Mesenchymal stem cell (in vitro differentiated cells and primary cell): Measurements from ENCODE around the gene CNGA1.
"Not testable (repeated sequence)": the region's sequence is repeated elsewhere in the genome, so short reads cannot be mapped to it uniquely, and the experiment has no call there.

ENCODE experiments used
- DNase-seq: peaks from one replicate; pipeline ENCODE4 v3.0.0-alpha.2; 2013
- H2AFZ ChIP-seq: one replicate; pipeline ENCODE4 v1.6.1; 2013; ENCODE audit warnings: low read depth, mild to moderate bottlenecking, control low read depth, inconsistent platforms, low read length, moderate library complexity
- H2AK5ac ChIP-seq: 2 replicates; pipeline ENCODE4 v1.6.1; 2013; ENCODE audit warnings: low read length, moderate library complexity, mild to moderate bottlenecking, inconsistent platforms; ENCODE audit not compliant: severe bottlenecking
- H2BK120ac ChIP-seq: one replicate; pipeline ENCODE4 v1.6.1; 2013; ENCODE audit warnings: low read depth, mild to moderate bottlenecking, inconsistent platforms, low read length, moderate library complexity
- H2BK12ac ChIP-seq, 2 experiments: one replicate each; pipeline ENCODE4 v1.6.1; 2013; ENCODE audit warnings: inconsistent platforms in 2 of 2, low read length in 2 of 2, mild to moderate bottlenecking in 2 of 2, moderate library complexity in 2 of 2, control low read depth in 1 of 2
- H2BK15ac ChIP-seq: one replicate; pipeline ENCODE4 v1.6.1; 2013; ENCODE audit warnings: mild to moderate bottlenecking, low read depth, inconsistent platforms; ENCODE audit not compliant: poor library complexity, severe bottlenecking
- H2BK5ac ChIP-seq: 2 replicates; pipeline ENCODE4 v1.6.1; 2013; ENCODE audit warnings: low read depth, mild to moderate bottlenecking, low read length, control low read depth, inconsistent platforms; ENCODE audit not compliant: poor library complexity, severe bottlenecking
- H3K14ac ChIP-seq, 2 experiments: one replicate each; pipeline ENCODE4 v1.6.1; 2013; ENCODE audit warnings: inconsistent platforms in 2 of 2, low read length in 2 of 2, control low read depth in 1 of 2, mild to moderate bottlenecking in 1 of 2, moderate library complexity in 1 of 2
- H3K18ac ChIP-seq, 2 experiments: one replicate each; pipeline ENCODE4 v1.6.1; 2013; ENCODE audit warnings: inconsistent platforms in 2 of 2, low read length in 2 of 2, control low read depth in 1 of 2, low read depth in 1 of 2, mild to moderate bottlenecking in 1 of 2
- H3K23ac ChIP-seq, 2 experiments: one replicate each; pipeline ENCODE4 v1.6.1; 2013; ENCODE audit warnings: inconsistent platforms in 2 of 2, low read length in 2 of 2, mild to moderate bottlenecking in 2 of 2, moderate library complexity in 2 of 2, control low read depth in 1 of 2
- H3K27ac ChIP-seq: 2 replicates; pipeline ENCODE4 v1.5.1; 2013; ENCODE audit warnings: mild to moderate bottlenecking, moderate library complexity, low read length, control low read depth, inconsistent platforms; ENCODE audit not compliant: poor library complexity, severe bottlenecking
- H3K27me3 ChIP-seq, 2 experiments: 2 replicates each; pipeline versions ENCODE4 v1.6.1 to v1.7.0; 2013; ENCODE audit warnings: low read length in 2 of 2, mild to moderate bottlenecking in 2 of 2, moderate library complexity in 2 of 2, control low read depth in 1 of 2, inconsistent platforms in 1 of 2; ENCODE audit not compliant: control insufficient read depth in 1 of 2, insufficient read depth in 1 of 2
- H3K36me3 ChIP-seq, 2 experiments: 2 replicates each; pipeline versions ENCODE4 v1.6.1 to v1.7.0; 2013; ENCODE audit warnings: low read length in 2 of 2, control low read depth in 1 of 2, inconsistent platforms in 1 of 2, low read depth in 1 of 2, mild to moderate bottlenecking in 1 of 2; ENCODE audit not compliant: insufficient read depth in 2 of 2, control insufficient read depth in 1 of 2
- H3K4ac ChIP-seq, 2 experiments: one replicate each; pipeline ENCODE4 v1.6.1; 2013; ENCODE audit warnings: inconsistent platforms in 2 of 2, low read length in 2 of 2, mild to moderate bottlenecking in 2 of 2, moderate library complexity in 2 of 2, control low read depth in 1 of 2, low read depth in 1 of 2
- H3K4me1 ChIP-seq: 2 replicates; pipeline ENCODE4 v1.6.1; 2013; ENCODE audit warnings: low read depth, low read length, control low read depth; ENCODE audit not compliant: control insufficient read depth, insufficient read depth
- H3K4me2 ChIP-seq: 2 replicates; pipeline ENCODE4 v1.6.1; 2013; ENCODE audit warnings: low read length, mild to moderate bottlenecking, inconsistent platforms; ENCODE audit not compliant: poor library complexity, severe bottlenecking
- H3K4me3 ChIP-seq, 2 experiments: 2 replicates each; pipeline versions ENCODE4 v1.5.1 to v1.7.0; 2013; ENCODE audit warnings: low read length in 2 of 2, mild to moderate bottlenecking in 2 of 2, control low read depth in 1 of 2, low read depth in 1 of 2; ENCODE audit not compliant: insufficient read depth in 1 of 2
- H3K79me1 ChIP-seq: replicated peaks from 2 replicates; pipeline ENCODE4 v1.6.1; 2013; ENCODE audit warnings: mild to moderate bottlenecking, control low read depth, low read length, inconsistent platforms; ENCODE audit not compliant: poor library complexity, severe bottlenecking
- H3K9ac ChIP-seq: 2 replicates; pipeline ENCODE4 v1.7.0; 2013; ENCODE audit warnings: mild to moderate bottlenecking, low read length, moderate library complexity
- H3K9me3 ChIP-seq: 2 replicates; pipeline ENCODE4 v1.7.0; 2013; ENCODE audit warnings: mild to moderate bottlenecking, low read length; ENCODE audit not compliant: control insufficient read depth
- H4K8ac ChIP-seq: one replicate; pipeline ENCODE4 v1.6.1; 2013; ENCODE audit warnings: inconsistent platforms, mild to moderate bottlenecking, low read length, moderate library complexity
- H4K91ac ChIP-seq: one replicate; pipeline ENCODE4 v1.6.1; 2013; ENCODE audit warnings: mild to moderate bottlenecking, low read length, inconsistent platforms
- WGBS: methylation state at CpG from one replicate; pipeline ENCODE4 v1.1.7; 2013; ENCODE audit warnings: mixed read lengths; 5-methylcytosine and 5-hydroxymethylcytosine counted together

The CNGA1 gene

DNA sequence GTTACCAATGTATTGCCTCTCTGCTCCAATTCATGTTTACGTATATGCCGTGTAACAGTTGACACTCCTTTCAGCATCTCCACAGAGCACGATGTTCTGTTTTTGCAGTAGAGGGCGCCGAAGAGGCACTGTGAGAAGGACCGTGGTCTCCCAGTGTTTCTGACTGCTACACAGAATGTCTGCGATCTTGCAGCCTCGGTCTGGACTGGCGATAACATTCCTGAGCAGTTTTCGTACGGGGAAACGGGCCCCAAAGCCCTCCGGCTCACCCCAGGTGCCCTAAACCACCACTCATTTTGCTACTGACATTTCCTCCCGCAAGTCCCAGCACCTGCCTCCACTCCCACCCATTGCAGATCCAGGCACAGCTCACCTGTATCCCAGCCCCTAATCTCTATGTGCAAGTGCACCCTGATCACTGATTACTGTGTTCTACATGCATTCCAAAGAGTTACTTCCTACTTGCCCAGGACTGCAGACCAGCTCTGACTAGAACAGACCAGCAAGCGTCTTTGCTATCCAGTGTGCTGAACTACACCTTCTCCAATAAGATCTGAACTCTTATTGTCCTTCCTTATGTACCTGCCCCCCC lies 89.7 kb downstream of the CNGA1 start:
- no peak overlapping the region for H2AFZ ChIP-seq
- 20% methylated on average over 15 of the region's 15 CpGs for WGBS
- no peak overlapping the region for H2BK15ac ChIP-seq
- H2BK5ac ChIP-seq = no peak overlapping the region
- peak overlapping the region in 1 of 2 experiments; percentile 49 for H3K4me3 ChIP-seq
- H2BK12ac ChIP-seq = no peak overlapping the region
- no peaks in the 10 kb centered on the region for H3K9me3 ChIP-seq
- no peaks in the 10 kb centered on the region for H3K79me1 ChIP-seq
- peaks cover 3% of the 10 kb centered on the region for H3K4me1 ChIP-seq
- no peaks in the 10 kb centered on the region for H3K36me3 ChIP-seq
- peak; percentile 61 for DNase-seq
- H3K9ac ChIP-seq = no peak overlapping the region
- H4K8ac ChIP-seq = no peak overlapping the region
- H3K27ac ChIP-seq = no peak overlapping the region
- no peak overlapping the region for H3K23ac ChIP-seq
- peak overlapping the region in 1 of 2 experiments; percentile 26 for H3K14ac ChIP-seq
- peak overlapping the region; percentile 77 for H3K4me2 ChIP-seq
- no peak overlapping the region for H2BK120ac ChIP-seq
- no peak overlapping the region for H4K91ac ChIP-seq
- no peak overlapping the region for H2AK5ac ChIP-seq
- H3K18ac ChIP-seq = no peak overlapping the region
- no peak overlapping the region for H3K4ac ChIP-seq
- peaks cover 0 to 40% of the 10 kb centered on the region in 2 experiments for H3K27me3 ChIP-seq

DNA sequence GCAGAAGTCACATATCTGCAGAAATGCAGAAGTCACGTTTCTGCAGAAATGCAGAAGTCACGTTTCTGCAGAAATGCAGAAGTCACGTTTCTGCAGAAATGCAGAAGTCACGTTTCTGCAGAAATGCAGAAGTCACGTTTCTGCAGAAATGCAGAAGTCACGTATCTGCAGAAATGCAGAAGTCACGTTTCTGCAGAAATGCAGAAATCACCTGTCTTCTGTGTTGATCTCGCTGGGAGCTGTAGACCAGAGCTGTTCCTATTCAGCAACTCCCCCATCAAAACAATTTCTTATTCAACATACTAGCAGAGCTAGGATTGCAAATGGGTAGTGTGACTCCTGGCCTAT lies 93.2 kb downstream of the CNGA1 start:
- H3K4me1 ChIP-seq, H2BK15ac ChIP-seq, H2AFZ ChIP-seq, DNase-seq, H2BK120ac ChIP-seq, H3K4me2 ChIP-seq, H4K91ac ChIP-seq, H3K79me1 ChIP-seq, H3K23ac ChIP-seq, H3K9ac ChIP-seq, H2BK5ac ChIP-seq, H3K9me3 ChIP-seq, H3K27ac ChIP-seq, H3K4me3 ChIP-seq, H3K4ac ChIP-seq, H4K8ac ChIP-seq, H3K36me3 ChIP-seq, H3K14ac ChIP-seq, H2AK5ac ChIP-seq, H3K18ac ChIP-seq, H2BK12ac ChIP-seq: not testable (repeated sequence)
- 93% methylated on average over 7 of the region's 8 CpGs for whole genome bisulfite sequencing
- H3K27me3 ChIP-seq = peaks cover 0 to 25% of the 10 kb centered on the region in 2 experiments

GRCh38 chr4:47922436-47923260 lies 93.8 kb downstream of the CNGA1 start:
- H3K23ac ChIP-seq, H2BK120ac ChIP-seq, H3K9ac ChIP-seq, H2BK15ac ChIP-seq, H3K4me1 ChIP-seq, H3K4me3 ChIP-seq, H2AK5ac ChIP-seq, H3K14ac ChIP-seq, H2BK12ac ChIP-seq, H3K4ac ChIP-seq, H3K9me3 ChIP-seq, DNase-seq, H3K36me3 ChIP-seq, H2AFZ ChIP-seq, H3K18ac ChIP-seq, H3K4me2 ChIP-seq, H3K79me1 ChIP-seq, H4K91ac ChIP-seq, H2BK5ac ChIP-seq, H3K27ac ChIP-seq: not testable (repeated sequence)
- H4K8ac ChIP-seq = peak overlapping the region; percentile 63
- 72% methylated on average over 17 of the region's 17 CpGs for WGBS
- peaks cover 0 to 20% of the 10 kb centered on the region in 2 experiments for H3K27me3 ChIP-seq

DNA sequence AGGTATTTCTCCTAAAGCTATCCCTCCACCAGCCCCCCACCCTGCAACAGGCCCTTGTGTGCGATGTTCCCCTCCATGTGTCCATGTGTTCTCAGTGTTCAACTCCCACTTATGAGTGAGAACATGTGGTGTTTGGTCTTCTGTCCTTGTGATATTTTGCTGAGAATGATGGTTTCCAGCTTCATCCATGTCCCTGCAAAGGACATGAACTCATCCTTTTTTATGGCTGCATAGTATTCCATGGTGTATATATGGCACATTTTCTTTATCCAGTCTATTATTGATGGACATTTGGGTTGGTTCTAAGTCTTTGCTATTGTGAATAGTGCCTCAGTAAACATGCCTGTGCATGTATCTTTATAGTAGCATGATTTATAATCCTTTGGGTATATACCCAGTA lies 99.3 kb downstream of the CNGA1 start:
- WGBS = 80% methylated on average over 1 of the region's 1 CpG
- H3K23ac ChIP-seq = not testable (repeated sequence)

More for the DNA sequence above, 99.3 kb downstream of the CNGA1 start:
- not testable (repeated sequence) for H2BK15ac ChIP-seq, H3K27me3 ChIP-seq, H3K4me2 ChIP-seq, H3K27ac ChIP-seq, H3K4ac ChIP-seq, H3K9ac ChIP-seq, H4K91ac ChIP-seq, H2BK12ac ChIP-seq, H3K4me1 ChIP-seq, H4K8ac ChIP-seq, H3K36me3 ChIP-seq, H3K14ac ChIP-seq, H2BK5ac ChIP-seq, H3K79me1 ChIP-seq, DNase-seq, H2AK5ac ChIP-seq, H3K4me3 ChIP-seq, H2AFZ ChIP-seq, H2BK120ac ChIP-seq, H3K9me3 ChIP-seq, H3K18ac ChIP-seq
